Lower lobe of right lung (tissue), 2 donors: ENCODE measurements around the gene ROBO1. TPM values are rescaled to one million over a fixed set of nuclear protein-coding genes. Genes with fewer than 3 reads are reported as not detected.
A peak's percentile ranks its signal among the peaks of the same experiment; 100 is the strongest.

Source experiments
- ATAC-seq, 2 donors: fragments of 200-7000 bp; cut with Tn5 transposase; one replicate each; pipeline ENCODE4 v1.9.1; 2020 to 2022; ENCODE audit warnings: mild to moderate bottlenecking in 2 of 2, moderate library complexity in 2 of 2
- DNase-seq: peaks from one replicate; pipeline ENCODE4 v3.0.0-alpha.2; 2020
- H3K27ac ChIP-seq: fragments of 200-600 bp; one replicate; pipeline ENCODE4 v1.8.0; 2022
- H3K27me3 ChIP-seq: fragments of 200-600 bp; one replicate; pipeline ENCODE4 v1.8.0; 2022; ENCODE audit warnings: low read depth
- H3K36me3 ChIP-seq: fragments of 200-600 bp; one replicate; pipeline ENCODE4 v1.8.0; 2022; ENCODE audit warnings: mild to moderate bottlenecking
- H3K4me1 ChIP-seq: fragments of 200-600 bp; one replicate; pipeline ENCODE4 v1.8.0; 2022
- H3K4me3 ChIP-seq: fragments of 200-600 bp; one replicate; pipeline ENCODE4 v1.8.0; 2022; ENCODE audit warnings: mild to moderate bottlenecking
- H3K9me3 ChIP-seq: fragments of 200-600 bp; one replicate; pipeline ENCODE4 v1.8.0; 2022
- CTCF ChIP-seq: fragments of 200-600 bp; IDR thresholded peaks from one replicate; pipeline ENCODE4 v1.8.0; 2022; ENCODE audit warnings: antibody characterized with exemption, mild to moderate bottlenecking
- intact Hi-C: fragments of 100-400 bp; cut with DNase I; formaldehyde crosslinking; loops from one replicate; pipeline ENCODE4 v1.11.0; 2022
- total RNA-seq: library from RNA; stranded (reverse); fragmentation: NEBNext Ultra II Directional; extraction: Animal tissue kit (Norgen Biotek cat#: 25700); gene quantifications from one replicate; pipeline ENCODE4 v1.2.1, GENCODE V29; 2021
- donor health status: DM: no; HTN: yes; CAD: no; lungs with severe emphysema.

Gene ROBO1
- total RNA-seq, 1 donor from 2014 or later = 14.8 TPM

GRCh38 chr3:79230266-79230665 lies 537.5 kb downstream of the ROBO1 start:
- no peaks in the 10 kb centered on the region for H3K9me3 ChIP-seq
- DNase-seq (no peak), ATAC-seq (no peak)
- no peaks in the 10 kb centered on the region for H3K4me1 ChIP-seq
- TF ChIP-seq CTCF = no peak
- H3K27ac ChIP-seq = no peak overlapping the region
- H3K27me3 ChIP-seq = no peaks in the 10 kb centered on the region
- no peak overlapping the region for H3K4me3 ChIP-seq
- H3K36me3 ChIP-seq = no peaks in the 10 kb centered on the region
- intact Hi-C loops = no loop called here

GRCh38 chr3:79217096-79217495 lies 550.7 kb downstream of the ROBO1 start:
- ATAC-seq (no peak), DNase-seq (no peak)
- intact Hi-C loops = no loop called here
- H3K4me1 ChIP-seq = no peaks in the 10 kb centered on the region
- TF ChIP-seq CTCF = no peak
- no peaks in the 10 kb centered on the region for H3K9me3 ChIP-seq
- no peak overlapping the region for H3K27ac ChIP-seq
- H3K27me3 ChIP-seq = no peaks in the 10 kb centered on the region
- no peak overlapping the region for H3K4me3 ChIP-seq
- no peaks in the 10 kb centered on the region for H3K36me3 ChIP-seq

- no peak for TF ChIP-seq CTCF
- Histone ChIP-seq H3K4me1 (no peaks in the 10 kb centered on the region), H3K36me3 (no peaks in the 10 kb centered on the region), H3K9me3 (no peaks in the 10 kb centered on the region), H3K27me3 (no peaks in the 10 kb centered on the region), H3K27ac (no peak overlapping the region), H3K4me3 (no peak overlapping the region)
- DNase-seq (no peak), ATAC-seq (no peak)
- intact Hi-C loops = no loop called here
Measured at GRCh38 chr3:79215286-79215685, 552.5 kb downstream of the ROBO1 start.

- intact Hi-C loops = no loop called here
- Histone ChIP-seq H3K4me1 (no peaks in the 10 kb centered on the region), H3K27ac (no peak overlapping the region), H3K27me3 (no peaks in the 10 kb centered on the region), H3K9me3 (no peaks in the 10 kb centered on the region), H3K4me3 (no peak overlapping the region), H3K36me3 (no peaks in the 10 kb centered on the region)
- DNase-seq (peak; percentile 28), ATAC-seq (no peak)
- TF ChIP-seq CTCF = no peak
Measured at GRCh38 chr3:79211586-79212359, 556.0 kb downstream of the ROBO1 start.

- TF ChIP-seq CTCF = no peak
- Histone ChIP-seq H3K27ac (no peak overlapping the region), H3K9me3 (no peaks in the 10 kb centered on the region), H3K4me1 (no peaks in the 10 kb centered on the region), H3K27me3 (no peaks in the 10 kb centered on the region), H3K36me3 (no peaks in the 10 kb centered on the region), H3K4me3 (no peak overlapping the region)
- DNase-seq = no peak
- ATAC-seq = no peak
- intact Hi-C loops = no loop called here
Measured at GRCh38 chr3:79204351-79204750, 563.4 kb downstream of the ROBO1 start.
